ENCODE results near the gene YIPF3. TPM values are rescaled to one million over a fixed set of nuclear protein-coding genes. Genes with fewer than 3 reads are reported as not detected.

Gene YIPF3
- total RNA-seq, 1 experiment from 2014 or later, result 91.3 TPM

GRCh38 chr6:43475516-43475915 lies 41.2 kb downstream of the YIPF3 start:
- no peak overlapping the region for H2AFZ ChIP-seq
- H3K4me2 ChIP-seq, result no peak overlapping the region

GRCh38 chr6:43472515-43472914 lies 44.2 kb downstream of the YIPF3 start:
- Histone ChIP-seq H3K27ac (no peak overlapping the region), H3K79me2 (ENCODE audit: low read depth) (peaks cover under 1% of the 10 kb centered on the region; the same call in 1 of the 2 replicates), H3K36me3 (ENCODE audit: low read depth) (no peaks in the 10 kb centered on the region), H4K20me1 (ENCODE audit: insufficient read depth) (no peaks in the 10 kb centered on the region), H3K4me3 (no peak overlapping the region), H3F3A (ENCODE audit: insufficient read depth, low read depth) (peaks cover 14% of the 10 kb centered on the region; the same call in 1 of the 2 replicates), H3K4me1 (replicated peaks; ENCODE audit: insufficient read depth) (peaks cover 34% of the 10 kb centered on the region), H3K27me3 (ENCODE audit: insufficient read depth, low read depth) (no peaks in the 10 kb centered on the region), H2AFZ (no peak overlapping the region), H3K4me2 (no peak overlapping the region), H3K9me2 (ENCODE audit: insufficient read depth) (no peaks in the 10 kb centered on the region; the same call in 1 of the 2 replicates), H3K9me3 (ENCODE audit: insufficient read depth, low read depth) (no peaks in the 10 kb centered on the region)
- POLR2A ChIA-PET (ENCODE audit: unreplicated experiment), result no interaction called here
- CTCF ChIA-PET, result no interaction called here
- intact Hi-C loops (cut with micrococcal nuclease; ENCODE audit: unreplicated experiment), result no loop called here
- no TSS peak for BruUV-seq (replicated peaks)
- TF ChIP-seq CTCF (conservative IDR thresholded peaks at IDR 0.05), result no peak
- TF ChIP-seq EZH2 (IDR thresholded peaks at IDR 0.05; ENCODE audit: low read depth), result no peak
- no peak for DNase-seq

More at GRCh38 chr6:43475516-43475915, 41.2 kb downstream of the YIPF3 start:
- H3K9me3 ChIP-seq (ENCODE audit: insufficient read depth, low read depth), result no peaks in the 10 kb centered on the region
- H4K20me1 ChIP-seq (ENCODE audit: insufficient read depth), result no peaks in the 10 kb centered on the region
- intact Hi-C loops (cut with micrococcal nuclease; ENCODE audit: unreplicated experiment), result no loop called here
- POLR2A ChIA-PET (ENCODE audit: unreplicated experiment), result no interaction called here
- H3K27me3 ChIP-seq (ENCODE audit: insufficient read depth, low read depth), result no peaks in the 10 kb centered on the region
- peaks cover 30% of the 10 kb centered on the region for H3K79me2 ChIP-seq (ENCODE audit: low read depth)
- no peak overlapping the region for H3K4me3 ChIP-seq
- no peaks in the 10 kb centered on the region; the same call in 1 of the 2 replicates for H3K9me2 ChIP-seq (ENCODE audit: insufficient read depth)
- no peak for DNase-seq
- no peaks in the 10 kb centered on the region for H3K36me3 ChIP-seq (ENCODE audit: low read depth)
- H3K4me1 ChIP-seq (replicated peaks; ENCODE audit: insufficient read depth), result peaks cover 49% of the 10 kb centered on the region
- H3K27ac ChIP-seq, result no peak overlapping the region
- H3F3A ChIP-seq (ENCODE audit: insufficient read depth, low read depth), result peaks cover 25% of the 10 kb centered on the region
- CTCF ChIA-PET, result no interaction called here
- TF ChIP-seq EZH2 (IDR thresholded peaks at IDR 0.05; ENCODE audit: low read depth) (no peak), CTCF (conservative IDR thresholded peaks at IDR 0.05) (no peak)
- BruUV-seq (replicated peaks), result no TSS peak

DNA sequence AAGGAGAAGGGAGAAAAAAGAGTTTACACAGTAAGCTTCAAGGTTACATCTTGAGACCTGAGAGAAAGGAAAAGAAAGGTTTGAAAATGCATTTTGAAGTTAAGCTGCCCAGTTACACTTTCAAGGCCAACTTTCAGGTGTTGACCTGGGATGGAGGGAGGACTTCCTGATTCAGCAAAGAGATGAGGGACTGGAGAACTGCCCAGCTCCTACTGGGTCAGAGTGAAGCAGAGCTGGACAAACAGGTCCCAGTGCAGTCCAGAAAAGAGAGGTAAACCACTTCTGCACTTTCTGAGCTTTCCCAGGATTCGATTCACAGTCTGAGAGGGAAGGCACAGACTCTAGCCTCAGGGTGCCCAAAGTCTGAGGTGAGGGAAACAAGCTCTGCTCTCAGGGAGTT lies 45.3 kb downstream of the YIPF3 start:
- no peaks in the 10 kb centered on the region for H3K36me3 ChIP-seq (ENCODE audit: low read depth)
- H3K9me2 ChIP-seq (ENCODE audit: insufficient read depth), result no peaks in the 10 kb centered on the region; the same call in 1 of the 2 replicates
- peak overlapping the region; percentile 35 for H2AFZ ChIP-seq
- peaks cover 5% of the 10 kb centered on the region; the same call in 1 of the 2 replicates for H3F3A ChIP-seq (ENCODE audit: insufficient read depth, low read depth)
- no peaks in the 10 kb centered on the region for H3K79me2 ChIP-seq (ENCODE audit: low read depth)
- H3K27me3 ChIP-seq (ENCODE audit: insufficient read depth, low read depth), result no peaks in the 10 kb centered on the region
- ChIA-PET CTCF (no interaction called here), POLR2A (ENCODE audit: unreplicated experiment) (no interaction called here)
- intact Hi-C loops (cut with micrococcal nuclease; ENCODE audit: unreplicated experiment), result no loop called here
- H3K4me1 ChIP-seq (replicated peaks; ENCODE audit: insufficient read depth), result peaks cover 26% of the 10 kb centered on the region
- H4K20me1 ChIP-seq (ENCODE audit: insufficient read depth), result no peaks in the 10 kb centered on the region
- peak overlapping the region; percentile 28; the same call in 1 of the 2 replicates for H3K27ac ChIP-seq
- BruUV-seq (replicated peaks), result no TSS peak
- H3K4me3 ChIP-seq, result no peak overlapping the region
- TF ChIP-seq CTCF (conservative IDR thresholded peaks at IDR 0.05) (no peak), EZH2 (IDR thresholded peaks at IDR 0.05; ENCODE audit: low read depth) (no peak)
- peak overlapping the region; percentile 42 for H3K4me2 ChIP-seq
- peak; percentile 25 to 50 for DNase-seq
- no peaks in the 10 kb centered on the region for H3K9me3 ChIP-seq (ENCODE audit: insufficient read depth, low read depth)

Data from PC-9 (cell line).